Stimulated activated CD8-positive, alpha-beta memory T cell treated with anti-CD3 and anti-CD28 coated beads, Interleukin-7, amount 100 ng/mL, for 1 hour (primary cell): ENCODE results near the gene CHAD.

ENCODE experiments used
- DNase-seq, 2 donors: peaks; one replicate each; pipeline ENCODE4 v3.0.0-alpha.2; 2020; ENCODE audit warnings: low read depth in 2 of 2

CHAD gene

GRCh38 chr17:50458701-50459676 is 9.7 kb downstream of the CHAD start:
- DNase-seq: no peak

DNA sequence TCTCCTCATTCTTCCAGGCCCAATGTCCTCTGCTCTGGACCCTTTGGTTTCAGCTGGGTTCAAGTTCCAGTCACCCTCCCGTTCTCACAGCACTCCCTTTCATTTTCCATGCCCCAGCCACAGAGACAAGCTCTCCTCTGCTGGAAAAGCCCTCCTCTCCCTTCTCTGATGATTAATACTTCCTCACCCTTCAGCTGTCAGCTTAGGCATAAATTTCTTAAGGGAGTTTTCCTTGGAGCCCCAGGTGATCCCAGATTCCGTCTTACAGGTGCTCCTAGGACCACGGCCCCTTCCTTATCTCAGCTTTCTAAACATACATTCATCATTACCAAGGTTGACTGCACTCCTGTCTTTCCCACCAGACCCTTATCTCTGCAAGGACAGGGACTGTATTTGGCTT is 10.4 kb downstream of the CHAD start:
- DNase-seq: no peak

DNA sequence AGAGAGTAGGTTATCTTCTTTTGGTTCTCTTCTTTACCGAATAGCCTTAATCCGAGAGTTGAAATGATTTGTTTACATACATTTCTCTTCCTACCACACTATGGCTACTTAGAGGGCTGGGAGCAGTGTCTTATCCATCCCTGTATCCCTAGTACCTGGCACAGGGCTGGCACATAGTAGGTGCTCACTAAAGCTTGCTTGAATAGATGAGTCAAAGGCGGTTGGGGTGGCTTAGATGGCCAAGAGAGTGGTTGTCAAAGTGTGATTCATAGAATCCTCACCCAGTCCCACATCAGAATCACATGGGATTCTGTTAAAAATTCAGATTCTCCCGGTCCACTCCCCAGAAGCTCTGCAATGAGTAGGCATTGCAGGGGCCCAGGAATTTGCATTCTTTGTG is 11.1 kb downstream of the CHAD start:
- no peak for DNase-seq

- DNase-seq: no peak
Observed at GRCh38 chr17:50453901-50454300, 14.8 kb downstream of the CHAD start.

- no peak for DNase-seq
Observed at GRCh38 chr17:50452630-50453300, 15.9 kb downstream of the CHAD start.

GRCh38 chr17:50451943-50452629 is 16.6 kb downstream of the CHAD start:
- no peak for DNase-seq

DNA sequence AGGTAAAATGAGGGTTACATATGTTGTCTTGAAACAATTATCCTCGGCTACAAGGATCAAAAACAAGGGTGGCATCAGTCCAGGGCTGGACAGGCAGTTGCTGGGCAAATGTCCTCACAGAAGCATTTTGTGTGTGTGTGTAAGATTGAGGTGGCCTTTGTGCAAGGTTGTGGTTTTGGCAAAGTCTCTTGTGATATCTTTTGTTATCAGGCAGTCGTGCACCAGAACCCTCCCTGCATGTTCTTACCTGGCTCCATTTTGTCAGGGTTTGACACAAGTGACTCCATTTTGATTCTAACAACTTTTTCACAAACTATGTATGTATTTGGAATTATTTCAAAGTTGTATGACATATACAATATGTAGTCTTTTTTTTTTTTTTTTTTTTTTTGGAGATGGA is 20.0 kb downstream of the CHAD start:
- no peak for DNase-seq

DNA sequence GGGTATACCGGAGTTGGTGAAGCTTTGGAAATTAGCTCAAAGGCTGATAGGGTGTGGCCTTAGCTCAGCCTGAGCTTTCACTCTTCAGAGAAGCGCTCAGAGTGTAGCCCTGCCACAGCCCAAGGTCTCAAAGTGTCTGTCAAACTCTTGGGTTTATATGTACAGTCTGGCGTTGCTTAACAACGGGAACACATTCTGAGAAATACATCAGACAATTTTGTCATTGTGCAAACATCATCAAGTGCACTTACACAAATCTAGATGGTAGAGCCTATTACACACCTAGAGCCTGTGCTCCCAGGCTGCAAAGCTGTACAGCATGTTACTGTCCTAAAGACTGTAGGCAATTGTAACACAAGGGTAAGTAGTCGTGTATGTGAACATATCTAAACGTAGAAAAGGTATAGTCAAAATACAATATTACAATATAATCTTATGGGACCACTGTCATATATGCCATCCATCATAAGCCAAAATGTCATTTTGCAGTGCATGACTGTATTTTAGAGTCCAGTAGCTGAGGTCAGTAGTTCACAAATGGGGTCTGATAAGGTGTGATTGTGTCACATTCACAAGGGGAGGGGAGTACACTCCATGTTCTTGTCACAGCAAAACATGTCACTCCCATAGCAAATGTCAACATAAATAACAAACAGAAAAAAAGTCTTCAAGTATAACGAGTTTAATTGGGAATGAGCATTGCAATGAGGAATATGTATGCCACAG is 20.6 kb downstream of the CHAD start:
- no peak for DNase-seq

DNA sequence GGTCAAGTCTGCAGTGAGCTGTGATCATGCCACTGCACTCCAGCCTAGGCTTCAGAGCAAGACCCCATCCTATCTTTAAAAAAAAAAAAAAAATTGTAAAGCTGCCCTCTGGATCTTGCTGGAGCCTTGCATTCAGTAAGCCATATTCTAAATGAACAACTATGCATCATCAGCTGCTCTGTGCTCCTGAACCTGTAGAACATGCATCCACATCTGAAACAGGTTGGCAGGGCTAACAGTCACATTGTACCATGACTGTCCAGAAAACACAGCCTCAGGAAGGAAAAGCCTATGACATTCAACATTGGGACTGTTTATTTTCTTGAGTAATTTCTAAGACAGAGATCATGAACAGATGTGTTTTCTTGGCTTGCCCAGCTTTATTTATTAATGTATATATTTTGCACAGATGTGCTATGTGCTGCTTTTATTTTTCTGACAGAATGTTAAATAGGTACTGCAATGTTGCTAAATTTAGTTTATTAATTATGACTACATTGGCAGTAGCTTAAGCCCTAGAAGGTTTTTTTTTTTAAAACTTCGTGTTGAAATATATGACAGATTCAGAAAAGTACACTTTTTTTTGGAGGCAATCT is 22.9 kb downstream of the CHAD start:
- no peak for DNase-seq

DNA sequence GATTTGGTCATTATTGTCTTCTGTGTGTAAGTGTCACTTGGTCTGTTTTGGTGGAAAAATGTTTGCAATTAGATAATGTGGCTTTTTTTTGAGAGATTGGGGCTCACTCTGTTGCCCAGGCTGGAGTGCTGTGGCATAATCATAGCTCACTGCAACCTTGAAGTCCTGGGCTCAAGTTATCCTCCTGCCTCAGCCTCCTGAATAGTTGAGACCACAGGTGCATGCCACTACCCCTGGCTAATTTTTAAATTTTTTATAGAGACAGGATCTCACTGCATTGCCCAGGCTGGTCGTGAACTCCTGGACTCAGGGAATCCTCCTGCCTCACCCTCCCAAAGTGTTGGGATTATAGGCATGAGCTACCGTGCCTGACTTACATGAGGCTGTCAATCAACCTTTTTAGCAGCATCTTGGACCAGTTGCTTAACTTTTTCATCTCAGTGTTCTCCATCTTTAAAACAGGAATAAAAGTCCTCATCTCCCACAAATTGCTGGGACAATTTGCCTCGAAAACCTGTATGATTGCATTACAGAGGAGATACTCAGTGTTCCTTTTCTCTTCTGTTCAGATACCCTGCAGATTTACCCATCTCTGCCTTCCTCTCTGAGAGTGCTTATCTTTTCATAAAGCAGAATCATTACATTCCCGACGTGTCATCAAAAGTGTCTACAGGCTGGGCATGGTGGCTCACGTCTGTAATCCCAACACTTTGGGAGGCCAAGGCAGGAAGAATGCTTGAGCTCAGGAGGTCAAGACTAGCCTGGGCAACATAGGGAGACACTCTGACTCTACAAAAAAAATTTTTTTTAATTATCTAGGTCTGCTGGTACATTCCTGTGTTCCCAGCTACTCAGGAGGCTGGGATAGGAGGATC is 23.6 kb downstream of the CHAD start:
- DNase-seq: no peak

DNA sequence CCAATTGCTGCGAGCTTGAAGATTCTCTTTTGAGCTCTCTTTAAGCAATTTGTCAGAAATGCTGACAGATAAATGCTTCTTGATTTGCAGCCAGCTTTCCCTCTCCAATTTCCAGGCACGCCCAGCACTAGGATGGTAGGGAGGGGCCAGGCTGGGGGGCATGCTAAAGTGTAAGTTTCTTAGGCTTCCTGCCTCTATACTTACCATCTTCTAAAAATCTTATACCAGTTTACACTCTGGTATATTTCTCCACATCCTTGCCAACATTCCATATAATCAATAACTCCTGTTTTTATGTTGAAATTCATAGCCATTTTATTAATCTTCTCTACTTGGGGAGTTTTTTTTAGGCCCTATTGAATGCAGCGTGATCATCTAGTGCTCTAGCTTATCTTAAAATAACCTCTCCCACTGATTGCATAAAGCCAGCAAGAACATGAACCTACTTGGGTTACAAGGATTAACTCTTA is 25.1 kb downstream of the CHAD start:
- DNase-seq: no peak

DNA sequence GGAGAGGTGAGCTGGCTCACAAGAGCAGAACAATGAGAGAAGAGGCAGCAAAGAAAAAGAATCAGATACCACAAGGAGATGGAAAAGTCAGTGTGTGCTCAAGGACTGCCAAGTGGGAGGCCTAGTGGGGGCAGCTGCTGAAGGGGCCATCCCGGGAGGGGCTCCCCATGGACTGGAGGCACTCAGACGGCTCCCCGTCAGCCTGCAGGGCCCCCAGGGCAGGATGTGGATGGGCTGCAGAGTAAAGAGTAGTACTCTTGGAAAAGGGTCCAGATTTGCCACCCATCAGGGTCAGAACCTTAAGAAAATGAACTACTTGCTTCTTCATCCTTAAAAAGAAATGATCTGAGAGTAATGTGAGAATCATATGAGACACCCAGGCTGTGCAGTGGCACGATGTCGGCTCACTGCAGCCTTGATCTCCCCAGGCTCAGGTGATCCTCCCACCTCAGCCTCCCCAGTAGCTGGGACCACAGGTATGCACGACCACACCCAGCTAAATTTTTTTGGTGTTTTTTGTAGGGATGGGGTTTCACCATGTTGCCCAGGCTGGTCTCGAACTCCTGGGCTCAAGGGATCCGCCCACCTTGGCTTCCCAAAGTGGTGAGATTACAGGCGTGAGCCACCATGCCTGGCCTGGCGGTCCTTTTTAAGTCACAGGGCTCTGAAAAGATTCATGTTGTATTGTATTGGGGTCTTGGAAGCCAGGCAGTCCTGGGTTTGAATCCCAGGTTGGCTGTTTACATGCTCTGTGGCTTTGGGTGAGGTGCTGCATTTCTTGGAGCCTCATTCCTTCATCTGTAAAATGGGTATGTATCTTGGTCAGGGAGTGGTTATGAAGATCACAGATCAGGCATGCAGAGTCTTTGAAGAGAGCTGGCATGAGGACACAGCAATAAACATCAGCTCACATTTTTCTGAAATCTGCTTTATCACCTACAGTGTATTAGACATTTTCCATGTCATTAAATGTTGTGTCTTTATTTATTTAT is 27.5 kb downstream of the CHAD start:
- no peak for DNase-seq

DNA sequence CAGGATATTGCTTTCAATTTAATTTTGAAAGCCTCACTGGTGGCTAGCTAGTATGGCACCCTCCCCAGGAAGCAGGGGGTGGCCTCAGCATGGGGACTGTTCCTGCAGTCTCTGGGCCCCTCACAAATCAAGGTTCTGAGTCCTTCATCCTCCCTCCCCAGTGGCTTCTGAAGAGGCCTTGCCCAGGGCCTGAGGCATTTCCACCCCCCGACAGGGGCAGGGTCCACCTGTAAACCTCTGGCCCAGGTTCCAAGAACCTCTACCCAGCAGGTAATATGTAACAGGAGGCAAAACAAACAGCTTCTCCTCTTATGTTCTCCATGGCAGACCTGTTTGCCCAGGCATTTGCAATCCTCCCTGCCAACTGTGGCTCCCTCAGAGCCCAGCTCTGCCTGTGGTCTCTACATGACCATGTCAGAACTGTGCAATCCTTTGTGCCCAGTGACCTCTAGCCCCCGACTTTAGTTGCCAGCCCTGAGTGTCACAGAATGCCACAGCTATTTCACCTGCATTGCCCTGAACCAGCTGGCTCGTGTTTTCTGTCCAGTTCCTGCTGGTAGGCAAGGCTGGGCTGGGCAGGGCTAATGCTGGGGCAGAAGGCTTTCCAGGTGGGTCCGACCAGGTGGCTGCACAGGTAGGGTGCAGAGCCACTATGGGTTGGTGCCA is 28.4 kb downstream of the CHAD start:
- no peak for DNase-seq

DNA sequence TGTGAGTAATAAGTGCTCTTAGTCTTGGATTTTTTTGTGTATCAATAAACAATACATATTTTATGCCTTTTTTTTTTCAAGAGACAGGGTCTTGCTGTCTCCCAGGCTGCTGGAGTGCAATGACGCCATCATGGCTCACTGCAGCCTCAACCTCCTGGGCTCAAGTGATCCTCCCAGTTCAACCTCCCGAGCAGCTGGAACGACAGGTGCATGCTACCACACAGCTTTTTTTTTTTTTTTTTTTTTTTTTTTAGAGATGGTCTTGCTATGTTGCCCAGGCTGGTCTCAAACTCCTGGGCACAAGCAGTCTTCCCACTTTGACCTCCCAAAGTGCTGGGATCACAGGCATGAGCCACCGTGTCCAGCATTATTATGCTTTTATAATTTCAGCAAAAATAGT is 29.7 kb downstream of the CHAD start:
- DNase-seq: no peak

DNA sequence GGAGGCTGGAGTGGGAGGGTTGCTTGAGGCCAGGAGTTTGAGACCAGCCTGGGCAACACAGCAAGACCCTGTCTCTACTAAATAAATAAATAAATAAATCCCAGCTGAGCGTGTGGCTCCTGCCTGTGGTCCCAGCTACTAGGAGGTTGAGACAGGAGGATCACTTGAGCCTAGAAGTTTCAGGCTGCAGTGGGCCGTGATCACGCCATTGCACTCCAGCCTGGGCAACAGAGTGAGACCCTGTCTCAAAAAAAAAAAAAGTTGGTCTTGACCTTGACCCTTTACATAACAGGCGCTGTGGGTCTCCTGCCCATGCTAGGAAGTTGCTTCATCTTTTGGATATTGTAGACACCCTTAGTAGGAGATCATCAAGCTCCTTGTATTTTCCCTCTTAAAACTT is 31.3 kb downstream of the CHAD start:
- no peak for DNase-seq

- no peak for DNase-seq
Observed at GRCh38 chr17:50432125-50432762, 36.4 kb downstream of the CHAD start.

GRCh38 chr17:50430821-50431618 is 37.7 kb downstream of the CHAD start:
- DNase-seq: no peak
